Activated CD8-positive, alpha-beta memory T cell treated with anti-CD3 and anti-CD28 coated beads, Interleukin-2, amount 50 U/mL, for 24 hours (primary cell): ENCODE data around the gene COQ10B.
"Not testable (repeated sequence)": the region's sequence is repeated elsewhere in the genome, so short reads cannot be mapped to it uniquely, and the experiment has no call there.

ENCODE experiments used
- DNase-seq: peaks from one replicate; pipeline ENCODE4 v3.0.0-alpha.2; 2020; ENCODE audit errors: extremely low read depth

COQ10B gene

GRCh38 chr2:197453123-197453913, at the start of gene COQ10B:
TSS of gene COQ10B (plus strand) at chr2:197453552. CDS start at chr2:197453561, 9 bp downstream.
- DNase-seq: peak; percentile 96

GRCh38 chr2:197405582-197405981, 47.8 kb upstream of the COQ10B start:
- DNase-seq: no peak

GRCh38 chr2:197414039-197414438, 39.3 kb upstream of the COQ10B start:
- DNase-seq: no peak

GRCh38 chr2:197414515-197414914, 38.8 kb upstream of the COQ10B start:
- DNase-seq: no peak

- DNase-seq: no peak
These were observed 37.1 kb upstream of the COQ10B start for GRCh38 chr2:197416268-197416667.

GRCh38 chr2:197419438-197419837, 33.9 kb upstream of the COQ10B start:
- no peak for DNase-seq

- no peak for DNase-seq
These were observed 30.0 kb upstream of the COQ10B start for GRCh38 chr2:197423307-197423706.

- no peak for DNase-seq
These were observed 27.8 kb upstream of the COQ10B start for GRCh38 chr2:197425550-197425949.

- DNase-seq: no peak
These were observed 26.4 kb upstream of the COQ10B start for GRCh38 chr2:197426723-197427603.

GRCh38 chr2:197427986-197428385, 25.4 kb upstream of the COQ10B start:
- no peak for DNase-seq

- no peak for DNase-seq
These were observed 21.5 kb upstream of the COQ10B start for GRCh38 chr2:197431858-197432257.

- not testable (repeated sequence) for DNase-seq
These were observed 20.8 kb upstream of the COQ10B start for GRCh38 chr2:197432527-197432926.

GRCh38 chr2:197433780-197434438, 19.4 kb upstream of the COQ10B start:
- no peak for DNase-seq

- peak; percentile 98 for DNase-seq
These were observed 18.5 kb upstream of the COQ10B start, which contains the start of gene SF3B1 for GRCh38 chr2:197434541-197435513. TSS of gene SF3B1 (minus strand) at chr2:197435028. CDS start at chr2:197434999, 29 bp downstream.

- DNase-seq: no peak
These were observed 17.5 kb upstream of the COQ10B start for GRCh38 chr2:197435598-197436420.

GRCh38 chr2:197437380-197437779, 16.0 kb upstream of the COQ10B start:
- DNase-seq: no peak

GRCh38 chr2:197442857-197443256, 10.5 kb upstream of the COQ10B start:
- no peak for DNase-seq

- no peak for DNase-seq
These were observed 7.6 kb upstream of the COQ10B start for GRCh38 chr2:197445746-197446145.

GRCh38 chr2:197446844-197447243, 6.5 kb upstream of the COQ10B start:
- DNase-seq: no peak

GRCh38 chr2:197450465-197450864, 2.9 kb upstream of the COQ10B start:
- no peak for DNase-seq
